Liver (tissue), 9 donors: Measurements from ENCODE around the gene CYB561D2. TPM values are rescaled to one million over a fixed set of nuclear protein-coding genes. Genes with fewer than 3 reads are reported as not detected.
A peak's percentile ranks its signal among the peaks of the same experiment; 100 is the strongest.

Experiments
- DNase-seq: peaks from one replicate; pipeline ENCODE4 v3.0.0-alpha.2; 2017; ENCODE audit warnings: low spot score
- H3K27ac ChIP-seq, 2 donors: one replicate each; pipeline ENCODE4 v1.7.0; 2013; ENCODE audit warnings: inconsistent platforms in 2 of 2, low read length in 2 of 2, control low read depth in 1 of 2, low read depth in 1 of 2, mild to moderate bottlenecking in 1 of 2
- H3K27me3 ChIP-seq, 4 donors: one replicate each; pipeline versions ENCODE4 v1.6.1 to v1.7.0; 2013; ENCODE audit warnings: low read length in 3 of 4, inconsistent platforms in 1 of 4, mild to moderate bottlenecking in 1 of 4, moderate library complexity in 1 of 4; ENCODE audit not compliant: control insufficient read depth in 4 of 4, insufficient read depth in 4 of 4
- H3K36me3 ChIP-seq, 4 donors: one replicate each; pipeline versions ENCODE4 v1.6.1 to v1.7.0; 2013; ENCODE audit warnings: low read length in 3 of 4, mild to moderate bottlenecking in 3 of 4, low read depth in 1 of 4, moderate library complexity in 1 of 4; ENCODE audit not compliant: control insufficient read depth in 4 of 4, insufficient read depth in 3 of 4
- H3K4me1 ChIP-seq, 4 donors: one replicate each; pipeline versions ENCODE4 v1.6.1 to v1.7.0; 2013; ENCODE audit warnings: low read length in 3 of 4, mild to moderate bottlenecking in 3 of 4, moderate library complexity in 1 of 4; ENCODE audit not compliant: control insufficient read depth in 4 of 4, insufficient read depth in 4 of 4
- H3K4me3 ChIP-seq, 3 donors: one replicate each; pipeline versions ENCODE4 v1.6.1 to v1.7.0; 2013; ENCODE audit warnings: low read length in 3 of 3, control low read depth in 1 of 3, low read depth in 1 of 3, mild to moderate bottlenecking in 1 of 3
- H3K9ac ChIP-seq, 2 donors: one replicate each; pipeline ENCODE4 v1.7.0; 2013; ENCODE audit warnings: low read length in 2 of 2, mild to moderate bottlenecking in 2 of 2, moderate library complexity in 2 of 2, control low read depth in 1 of 2, low read depth in 1 of 2
- H3K9me3 ChIP-seq, 4 donors: one replicate each; pipeline versions ENCODE4 v1.6.1 to v1.7.0; 2013; ENCODE audit warnings: low read length in 3 of 4; ENCODE audit not compliant: control insufficient read depth in 4 of 4
- ATF3 ChIP-seq: IDR thresholded peaks from 2 replicates; pipeline ENCODE4 v1.6.1; 2016; ENCODE audit warnings: antibody characterized with exemption
- CTCF ChIP-seq: fragments of 150-350 bp; IDR thresholded peaks from 2 replicates; pipeline ENCODE4 v1.5.1; 2017; ENCODE audit warnings: improper control_type of control experiment, low read depth, low read length; ENCODE audit not compliant: missing input control
- EGR1 ChIP-seq, 2 donors: IDR thresholded peaks; 2 replicates each; pipeline ENCODE4 v1.6.1; 2016 to 2018; ENCODE audit warnings: antibody characterized with exemption in 2 of 2, low read depth in 2 of 2
- FOXA1 ChIP-seq: IDR thresholded peaks from 2 replicates; pipeline ENCODE4 v1.6.1; 2016; ENCODE audit warnings: antibody characterized with exemption
- FOXA2 ChIP-seq: IDR thresholded peaks from 2 replicates; pipeline ENCODE4 v1.6.1; 2016; ENCODE audit warnings: antibody characterized with exemption
- GABPA ChIP-seq, 2 donors: IDR thresholded peaks in 1 of 2; conservative IDR thresholded peaks in 1 of 2; 2 replicates each; pipeline ENCODE4 v1.6.1; 2016; ENCODE audit warnings: antibody characterized with exemption in 2 of 2, mild to moderate bottlenecking in 1 of 2, moderate library complexity in 1 of 2
- HNF4A ChIP-seq, 2 donors: conservative IDR thresholded peaks; 2 replicates each; pipeline ENCODE4 v1.6.1; 2016; ENCODE audit warnings: antibody characterized with exemption in 2 of 2, mild to moderate bottlenecking in 2 of 2
- HNF4G ChIP-seq: IDR thresholded peaks from 2 replicates; pipeline ENCODE4 v1.6.1; 2016; ENCODE audit warnings: antibody characterized with exemption
- JUND ChIP-seq, 2 donors: IDR thresholded peaks; 2 replicates each; pipeline ENCODE4 v1.6.1; 2016; ENCODE audit warnings: antibody characterized with exemption in 2 of 2
- MAX ChIP-seq: IDR thresholded peaks from 2 replicates; pipeline ENCODE4 v1.6.1; 2016; ENCODE audit warnings: antibody characterized with exemption
- NR2F2 ChIP-seq: IDR thresholded peaks from 2 replicates; pipeline ENCODE4 v1.6.1; 2016; ENCODE audit warnings: antibody characterized with exemption
- RAD21 ChIP-seq, 2 donors: IDR thresholded peaks; 2 replicates each; pipeline ENCODE4 v1.6.1; 2016; ENCODE audit warnings: antibody characterized with exemption in 2 of 2, mild to moderate bottlenecking in 2 of 2
- REST ChIP-seq: IDR thresholded peaks from 2 replicates; pipeline ENCODE4 v1.6.1; 2016; ENCODE audit warnings: antibody characterized with exemption, mild to moderate bottlenecking
- RXRA ChIP-seq, 2 donors: IDR thresholded peaks; 2 replicates each; pipeline ENCODE4 v1.6.1; 2017 to 2018; ENCODE audit warnings: antibody characterized with exemption in 2 of 2, mild to moderate bottlenecking in 1 of 2
- SP1 ChIP-seq: IDR thresholded peaks from 2 replicates; pipeline ENCODE4 v1.6.1; 2018; ENCODE audit warnings: antibody characterized with exemption, mild to moderate bottlenecking
- TAF1 ChIP-seq: conservative IDR thresholded peaks from 2 replicates; pipeline ENCODE4 v1.6.1; 2016; ENCODE audit warnings: antibody characterized with exemption, mild to moderate bottlenecking
- YY1 ChIP-seq: IDR thresholded peaks from 2 replicates; pipeline ENCODE4 v1.6.1; 2016; ENCODE audit warnings: antibody characterized with exemption, mild to moderate bottlenecking
- ZBTB33 ChIP-seq: IDR thresholded peaks from 2 replicates; pipeline ENCODE4 v1.6.1; 2016; ENCODE audit warnings: antibody characterized with exemption
- WGBS: extraction: QIAGEN DNeasy Blood & Tissue Kit; methylation state at CpG from one replicate; pipeline ENCODE4 v1.1.7; 2013; 5-methylcytosine and 5-hydroxymethylcytosine counted together
- polyA plus RNA-seq, 2 donors: library from polyadenylated mRNA; stranded (reverse) in 1 of 2; unstranded in 1 of 2; fragments of 200-250 nt in 1 of 2; fragments of >200 nt in 1 of 2; fragmentation: Nextera tagmentation in 1 of 2; extraction: Ambion mirVana in 1 of 2; gene quantifications; one replicate each; pipeline versions ENCODE4 v1.2.1 to v1.2.3, GENCODE V29; 2013 to 2015
- total RNA-seq, 2 donors: library from RNA; depleted of rRNA; stranded (reverse); fragments of >200 nt; gene quantifications; one replicate each; pipeline ENCODE4 v1.2.3, GENCODE V29; 2014
- donor health status: healthy.
- donor health status: healthy.
- donor health status: healthy.
- donor health status: healthy.
- donor health status: healthy.

Gene CYB561D2
- total and polyA plus RNA-seq, 4 donors = 12.3 to 28.2 (median 22.1) TPM

- Histone ChIP-seq H3K9ac (no peak overlapping the region), H3K36me3 (peaks cover 11 to 23% (median 15%) of the 10 kb centered on the region in 4 donors)
- no peak for DNase-seq
Observed at GRCh38 chr3:50355829-50356552, 5.3 kb downstream of the CYB561D2 start.

GRCh38 chr3:50356553-50356952 is 5.9 kb downstream of the CYB561D2 start:
- H3K27ac ChIP-seq = no peak overlapping the region

More at GRCh38 chr3:50355829-50356552, 5.3 kb downstream of the CYB561D2 start:
- H3K4me1 ChIP-seq = peaks cover 19 to 78% (median 57%) of the 10 kb centered on the region in 4 donors
- TF ChIP-seq MAX (no peak), NR2F2 (no peak), YY1 (no peak), HNF4A (conservative IDR thresholded peaks at IDR 0.05) (peak; percentile 11 to 31)
- no peaks in the 10 kb centered on the region for H3K9me3 ChIP-seq
- no peak overlapping the region for H3K4me3 ChIP-seq
- H3K27me3 ChIP-seq = no peaks in the 10 kb centered on the region
- no peak overlapping the region for H3K27ac ChIP-seq
- WGBS = 69% methylated on average over 5 of the region's 5 CpGs

More at GRCh38 chr3:50356553-50356952, 5.9 kb downstream of the CYB561D2 start:
- H3K27me3 ChIP-seq = no peaks in the 10 kb centered on the region
- H3K4me3 ChIP-seq = no peak overlapping the region
- peaks cover 19 to 73% (median 52%) of the 10 kb centered on the region in 4 donors for H3K4me1 ChIP-seq
- no peaks in the 10 kb centered on the region for H3K9me3 ChIP-seq
- 62% methylated on average over 5 of the region's 5 CpGs for WGBS
- peaks cover 11 to 23% (median 15%) of the 10 kb centered on the region in 4 donors for H3K36me3 ChIP-seq
- TF ChIP-seq RXRA (IDR thresholded peaks at IDR 0.05) = no peak
- TF ChIP-seq FOXA2 = no peak
- TF ChIP-seq REST = no peak
- TF ChIP-seq GABPA (IDR thresholded peaks at IDR 0.05 in 1 of 2, conservative IDR thresholded peaks at IDR 0.05 in 1 of 2) = no peak
- TF ChIP-seq JUND (IDR thresholded peaks at IDR 0.05) = no peak
- TF ChIP-seq EGR1 (IDR thresholded peaks at IDR 0.05; ENCODE audit: low read depth in 2 of 2) = no peak
- TF ChIP-seq HNF4G = no peak
- no peak for TF ChIP-seq CTCF
- TF ChIP-seq SP1 = no peak
- TF ChIP-seq TAF1 = no peak
- no peak for TF ChIP-seq HNF4A (conservative IDR thresholded peaks at IDR 0.05)
- TF ChIP-seq MAX = no peak
- TF ChIP-seq ATF3 = no peak
- TF ChIP-seq ZBTB33 = no peak
- TF ChIP-seq RAD21 (IDR thresholded peaks at IDR 0.05) = no peak
- no peak for TF ChIP-seq FOXA1
- no peak for TF ChIP-seq YY1
- peak; percentile 51 for DNase-seq
- H3K9ac ChIP-seq = no peak overlapping the region
